HG03159 (cell line): ENCODE measurements around the gene CIAO3.
"Not testable (repeated sequence)": the region's sequence is repeated elsewhere in the genome, so short reads cannot be mapped to it uniquely, and the experiment has no call there.

Experiments
- ATAC-seq: cut with Tn5 transposase; IDR thresholded peaks from one replicate; pipeline ENCODE4 v1.9.1; 2021; ENCODE audit warnings: mild to moderate bottlenecking, moderate library complexity; ENCODE audit not compliant: unreplicated experiment

CIAO3 gene

GRCh38 chr16:694863-695354 lies 45.9 kb downstream of the CIAO3 start:
- ATAC-seq = no peak

- no peak for ATAC-seq
Measured at GRCh38 chr16:694187-694862, 46.5 kb downstream of the CIAO3 start.

- ATAC-seq = no peak
Measured at GRCh38 chr16:693766-694165, 47.0 kb downstream of the CIAO3 start.

GRCh38 chr16:693364-693763 lies 47.4 kb downstream of the CIAO3 start:
- no peak for ATAC-seq

- ATAC-seq = no peak
Measured at GRCh38 chr16:692356-693108, 48.3 kb downstream of the CIAO3 start.

- not testable (repeated sequence) for ATAC-seq
Measured at GRCh38 chr16:691242-691641, 49.6 kb downstream of the CIAO3 start.

- ATAC-seq = no peak
Measured at GRCh38 chr16:689175-689897, 51.5 kb downstream of the CIAO3 start.

GRCh38 chr16:687499-687898 lies 53.3 kb downstream of the CIAO3 start:
- ATAC-seq = no peak

GRCh38 chr16:686459-687260 lies 54.1 kb downstream of the CIAO3 start:
- ATAC-seq = no peak

- no peak for ATAC-seq
Measured at GRCh38 chr16:685967-686366, 54.8 kb downstream of the CIAO3 start.

- no peak for ATAC-seq
Measured at GRCh38 chr16:684961-685696, 55.7 kb downstream of the CIAO3 start.

GRCh38 chr16:684071-684794 lies 56.6 kb downstream of the CIAO3 start, which contains the start of gene JMJD8:
TSS of gene JMJD8 (minus strand) at chr16:684334. CDS start at chr16:684319, 15 bp downstream.
- ATAC-seq = peak; percentile 65

GRCh38 chr16:683396-684070 lies 57.3 kb downstream of the CIAO3 start:
- no peak for ATAC-seq

GRCh38 chr16:682493-683395 lies 58.1 kb downstream of the CIAO3 start:
- no peak for ATAC-seq

- no peak for ATAC-seq
Measured at GRCh38 chr16:681746-682427, 58.9 kb downstream of the CIAO3 start.

GRCh38 chr16:680967-681745 lies 59.6 kb downstream of the CIAO3 start:
- ATAC-seq = no peak

- ATAC-seq = peak; percentile 1
Measured at GRCh38 chr16:680625-680945, 60.2 kb downstream of the CIAO3 start.
